Measurements from ENCODE around the gene FBLN7.

DNA sequence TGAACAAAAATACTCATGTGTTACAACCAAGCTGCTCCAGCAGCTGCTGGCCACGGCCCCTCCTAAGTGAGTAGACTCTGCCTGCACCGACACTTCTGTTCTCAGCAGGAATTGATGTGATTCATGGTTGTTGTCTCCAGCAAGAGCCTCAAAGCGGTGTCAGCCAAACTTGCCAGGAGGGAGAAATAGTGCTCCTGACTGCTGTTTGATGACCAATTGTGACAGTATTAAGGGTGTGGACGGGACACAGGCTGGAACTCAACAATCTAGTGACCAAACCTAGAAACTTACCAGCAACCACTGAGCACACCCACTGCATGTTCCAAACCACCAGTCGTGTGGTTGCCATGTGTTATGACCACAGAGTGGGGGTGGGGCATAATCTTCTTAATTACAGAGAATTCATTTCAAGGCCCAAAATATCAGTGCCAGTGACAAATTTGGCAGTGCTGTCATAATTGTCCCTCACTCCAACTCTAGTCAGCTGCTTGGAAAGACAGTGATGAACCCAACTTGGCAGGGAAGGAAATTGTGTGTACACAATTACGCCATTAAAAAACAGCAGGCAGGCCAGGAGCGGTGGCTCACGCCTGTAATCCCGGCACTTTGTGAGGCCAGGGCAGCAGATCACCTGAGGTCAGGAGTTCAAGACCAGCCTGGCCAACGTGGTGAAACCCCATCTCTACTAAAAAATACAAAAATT is 30.4 kb downstream of the FBLN7 start:
- TF ChIP-seq, protein P1, sequence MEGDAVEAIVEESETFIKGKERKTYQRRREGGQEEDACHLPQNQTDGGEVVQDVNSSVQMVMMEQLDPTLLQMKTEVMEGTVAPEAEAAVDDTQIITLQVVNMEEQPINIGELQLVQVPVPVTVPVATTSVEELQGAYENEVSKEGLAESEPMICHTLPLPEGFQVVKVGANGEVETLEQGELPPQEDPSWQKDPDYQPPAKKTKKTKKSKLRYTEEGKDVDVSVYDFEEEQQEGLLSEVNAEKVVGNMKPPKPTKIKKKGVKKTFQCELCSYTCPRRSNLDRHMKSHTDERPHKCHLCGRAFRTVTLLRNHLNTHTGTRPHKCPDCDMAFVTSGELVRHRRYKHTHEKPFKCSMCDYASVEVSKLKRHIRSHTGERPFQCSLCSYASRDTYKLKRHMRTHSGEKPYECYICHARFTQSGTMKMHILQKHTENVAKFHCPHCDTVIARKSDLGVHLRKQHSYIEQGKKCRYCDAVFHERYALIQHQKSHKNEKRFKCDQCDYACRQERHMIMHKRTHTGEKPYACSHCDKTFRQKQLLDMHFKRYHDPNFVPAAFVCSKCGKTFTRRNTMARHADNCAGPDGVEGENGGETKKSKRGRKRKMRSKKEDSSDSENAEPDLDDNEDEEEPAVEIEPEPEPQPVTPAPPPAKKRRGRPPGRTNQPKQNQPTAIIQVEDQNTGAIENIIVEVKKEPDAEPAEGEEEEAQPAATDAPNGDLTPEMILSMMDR (IDR thresholded peaks at IDR 0.05) = no peak
- TF ChIP-seq POLR2A (IDR thresholded peaks at IDR 0.05) = no peak

All from testis (tissue), 2 donors.